Stimulated activated naive B cell treated with anti-CD40 and anti-IgM and Interleukin-4, amounts not matched to agents 10 μg/mL and 1 μg/mL and 100 μg/mL, for 72 hours (primary cell): ENCODE measurements around the gene SERPIND1.
A peak's percentile ranks its signal among the peaks of the same experiment; 100 is the strongest.

ENCODE experiments used
- ATAC-seq, 2 donors: fragments of 150-1000 bp; cut with Tn5 transposase; replicated peaks; 2 replicates each; pipeline ENCODE4 v1.10.0; 2021; ENCODE audit warnings: moderate library complexity in 1 of 2
- DNase-seq: peaks from one replicate; pipeline ENCODE4 v3.0.0; 2021
- H3K27ac Mint-ChIP-seq: one replicate; pipeline ENCODE4 v1.8.0; 2022; ENCODE audit warnings: mild to moderate bottlenecking, mixed read lengths
- H3K27me3 Mint-ChIP-seq, 2 donors: one replicate each; pipeline ENCODE4 v1.8.0; 2022; ENCODE audit warnings: mixed read lengths in 2 of 2
- H3K36me3 Mint-ChIP-seq, 2 donors: one replicate each; pipeline ENCODE4 v1.8.0; 2022; ENCODE audit warnings: mixed read lengths in 2 of 2, mild to moderate bottlenecking in 1 of 2
- H3K4me1 Mint-ChIP-seq, 2 donors: one replicate each; pipeline ENCODE4 v1.8.0; 2022; ENCODE audit warnings: mixed read lengths in 2 of 2, mild to moderate bottlenecking in 1 of 2
- H3K4me3 Mint-ChIP-seq, 2 donors: one replicate each; pipeline ENCODE4 v1.8.0; 2022; ENCODE audit warnings: mild to moderate bottlenecking in 2 of 2, mixed read lengths in 2 of 2, moderate library complexity in 1 of 2
- H3K9me3 Mint-ChIP-seq, 2 donors: one replicate each; pipeline ENCODE4 v1.8.0; 2022; ENCODE audit warnings: mixed read lengths in 2 of 2, mild to moderate bottlenecking in 1 of 2

Gene SERPIND1

DNA sequence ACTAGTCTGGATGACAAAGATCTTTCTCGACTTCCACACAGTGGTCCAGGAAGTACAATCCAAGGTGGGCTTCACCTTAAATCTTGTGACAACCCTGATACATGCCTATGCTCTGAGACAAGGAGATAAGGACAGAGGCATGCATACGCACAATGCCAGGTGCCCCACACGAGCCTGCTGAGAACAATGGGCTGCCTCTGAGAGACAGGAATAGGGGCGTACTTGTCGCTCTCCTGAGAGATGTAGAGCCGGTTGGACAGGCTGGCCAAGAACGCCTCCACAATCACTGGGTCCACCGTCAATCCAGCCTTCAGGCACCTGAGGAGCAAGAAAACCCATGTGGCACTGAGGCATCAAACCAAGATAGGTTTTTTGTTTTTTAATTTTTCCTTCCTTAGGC lies 25.5 kb downstream of the SERPIND1 start:
- Mint-ChIP-seq H3K36me3 (peaks cover 55 to 81% of the 10 kb centered on the region in 2 donors), H3K4me1 (peaks cover 0 to 12% of the 10 kb centered on the region in 2 donors), H3K4me3 (no peak overlapping the region), H3K9me3 (no peaks in the 10 kb centered on the region), H3K27me3 (no peaks in the 10 kb centered on the region), H3K27ac (no peak overlapping the region)
- DNase-seq (no peak), ATAC-seq (no peak)

DNA sequence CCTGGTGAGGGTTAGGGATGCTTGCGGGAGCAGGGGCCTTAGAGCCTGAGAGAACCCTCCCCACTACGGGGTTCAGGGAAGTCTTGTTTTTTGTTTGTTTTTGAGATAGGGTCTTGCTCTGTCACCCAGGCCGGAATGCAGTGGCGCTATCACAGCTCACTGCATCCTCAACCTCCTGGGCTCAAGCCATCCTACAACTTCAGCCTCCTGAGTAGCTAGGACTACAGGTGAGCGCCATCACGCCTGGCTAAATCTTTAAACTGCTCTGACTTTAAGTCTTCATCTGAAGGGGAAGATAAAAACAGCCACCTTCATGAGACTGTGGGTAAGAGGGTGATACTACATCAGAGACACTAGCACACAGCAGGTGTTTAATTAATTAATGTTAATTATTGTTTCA lies 28.5 kb downstream of the SERPIND1 start:
- Mint-ChIP-seq H3K4me1 (peaks cover 0 to 10% of the 10 kb centered on the region in 2 donors), H3K27me3 (no peaks in the 10 kb centered on the region), H3K4me3 (no peak overlapping the region), H3K36me3 (peaks cover 41 to 68% of the 10 kb centered on the region in 2 donors), H3K9me3 (no peaks in the 10 kb centered on the region), H3K27ac (no peak overlapping the region)
- ATAC-seq: no peak
- no peak for DNase-seq

DNA sequence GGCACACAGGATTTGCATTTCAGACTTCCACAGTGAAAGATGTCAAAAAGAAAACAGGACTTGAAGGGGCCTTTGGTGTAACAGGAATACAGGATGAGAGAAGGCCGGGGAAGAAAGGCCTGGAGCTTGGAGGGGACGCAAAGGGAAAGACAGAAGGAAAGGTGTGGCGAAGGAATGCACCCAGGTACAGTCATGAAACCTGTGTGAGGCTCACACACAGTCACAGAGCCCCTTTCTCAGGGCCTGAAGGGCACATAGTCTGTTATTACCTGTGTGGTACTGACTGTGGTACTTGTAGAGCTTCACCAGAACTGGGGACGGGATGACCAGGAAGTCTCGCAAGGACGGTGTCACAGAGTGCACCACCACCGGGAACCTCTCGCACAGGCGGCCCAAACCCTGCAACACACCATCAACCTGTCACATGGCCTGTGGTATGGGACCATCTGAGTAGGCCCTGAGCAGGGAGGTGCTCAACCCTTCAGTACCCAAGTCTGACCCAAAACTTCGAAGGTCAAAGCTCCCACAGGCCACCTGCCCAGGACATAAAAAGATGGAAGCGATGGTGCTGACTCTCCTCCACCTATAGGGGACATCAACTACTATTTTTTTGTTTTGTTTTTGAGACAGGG lies 29.1 kb downstream of the SERPIND1 start:
- no peak overlapping the region for H3K4me3 Mint-ChIP-seq
- DNase-seq (no peak), ATAC-seq (no peak)
- peaks cover 0 to 10% of the 10 kb centered on the region in 2 donors for H3K4me1 Mint-ChIP-seq
- no peaks in the 10 kb centered on the region for H3K9me3 Mint-ChIP-seq
- no peaks in the 10 kb centered on the region for H3K27me3 Mint-ChIP-seq
- H3K27ac Mint-ChIP-seq: peak overlapping the region; percentile 51
- peaks cover 45 to 69% of the 10 kb centered on the region in 2 donors for H3K36me3 Mint-ChIP-seq

DNA sequence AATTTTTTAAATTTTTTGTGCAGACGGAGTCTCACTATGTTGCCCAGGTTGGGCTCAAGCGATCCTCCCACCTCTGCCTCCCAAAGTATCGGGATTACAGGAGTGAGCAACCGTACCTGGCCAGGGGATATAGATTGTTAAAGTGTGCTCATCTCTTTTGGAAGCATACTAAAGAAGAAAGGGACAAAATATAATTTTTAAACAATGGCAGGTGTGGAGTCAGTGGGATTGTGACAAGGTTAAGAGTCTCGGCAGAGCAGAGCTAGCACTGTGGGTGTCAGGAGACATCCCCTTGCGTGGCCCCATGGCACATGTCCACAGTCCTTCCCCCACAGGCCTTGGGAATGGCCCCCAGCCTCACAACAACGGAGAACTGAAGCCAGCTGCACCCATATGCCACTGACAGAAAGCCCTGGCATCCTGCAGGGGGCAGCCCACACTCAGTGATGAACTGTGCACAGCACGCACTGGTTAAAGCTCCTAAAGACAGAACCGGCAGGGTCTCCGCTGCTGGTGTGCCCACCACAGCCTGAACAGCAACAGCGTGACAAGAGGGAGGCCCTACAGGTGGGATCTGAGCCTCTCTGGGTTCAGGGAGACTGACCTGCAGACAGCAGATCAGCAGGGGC lies 29.9 kb downstream of the SERPIND1 start:
- Mint-ChIP-seq H3K9me3 (no peaks in the 10 kb centered on the region), H3K4me3 (no peak overlapping the region), H3K4me1 (peaks cover 4 to 5% of the 10 kb centered on the region in 2 donors), H3K27ac (peak overlapping the region; percentile 51), H3K27me3 (no peaks in the 10 kb centered on the region), H3K36me3 (peaks cover 46 to 66% of the 10 kb centered on the region in 2 donors)
- ATAC-seq (no peak), DNase-seq (no peak)

DNA sequence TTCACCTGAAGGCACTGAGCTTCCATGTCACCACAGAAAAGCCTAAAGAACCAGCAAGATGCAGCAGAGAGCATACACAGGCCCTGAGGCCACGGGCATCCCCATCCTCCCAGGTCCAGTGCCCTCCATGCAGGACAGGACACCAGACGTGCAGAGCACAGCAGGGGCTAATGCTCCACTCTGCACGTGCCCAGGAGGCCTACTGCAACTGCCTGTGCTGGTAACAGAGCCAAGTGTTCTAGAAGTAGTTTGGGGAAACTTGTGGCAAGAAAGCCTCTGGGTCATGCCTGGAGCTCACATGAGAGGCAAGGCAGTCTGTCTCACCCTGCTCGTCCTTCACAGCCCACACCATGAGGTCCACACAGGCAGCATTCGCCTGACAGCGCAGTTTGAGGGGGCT lies 30.7 kb downstream of the SERPIND1 start:
- DNase-seq (no peak), ATAC-seq (no peak)
- H3K4me1 Mint-ChIP-seq: peaks cover 7 to 12% of the 10 kb centered on the region in 2 donors
- no peaks in the 10 kb centered on the region for H3K9me3 Mint-ChIP-seq
- no peak overlapping the region for H3K27ac Mint-ChIP-seq
- H3K4me3 Mint-ChIP-seq: no peak overlapping the region
- peaks cover 48 to 64% of the 10 kb centered on the region in 2 donors for H3K36me3 Mint-ChIP-seq
- no peaks in the 10 kb centered on the region for H3K27me3 Mint-ChIP-seq

DNA sequence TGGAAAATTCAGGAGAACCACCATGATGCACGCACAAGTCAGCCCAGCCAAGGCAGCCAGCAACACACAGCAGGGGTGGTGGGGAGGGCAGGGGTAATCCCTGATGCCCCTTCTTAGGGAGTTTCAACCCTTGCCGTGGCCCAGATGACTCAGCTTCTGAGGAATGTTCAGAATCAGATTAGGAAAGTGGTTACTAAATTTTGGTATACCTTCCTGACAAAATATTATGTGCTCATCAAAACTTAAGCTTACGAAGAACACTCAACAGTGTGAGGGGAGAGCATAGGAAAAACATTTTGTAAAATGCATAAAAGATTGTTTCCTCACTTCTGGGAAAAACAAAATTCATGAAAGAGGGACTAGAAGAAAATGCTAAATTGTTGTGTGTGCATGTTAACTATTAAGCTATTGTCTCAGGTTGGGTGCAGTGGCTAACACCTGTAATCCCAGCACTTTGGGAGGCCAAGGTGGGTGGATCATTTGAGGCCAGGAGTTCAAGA lies 32.1 kb downstream of the SERPIND1 start:
- Mint-ChIP-seq H3K36me3 (peaks cover 46 to 70% of the 10 kb centered on the region in 2 donors), H3K27me3 (no peaks in the 10 kb centered on the region), H3K27ac (no peak overlapping the region), H3K4me3 (no peak overlapping the region), H3K4me1 (peaks cover 9 to 13% of the 10 kb centered on the region in 2 donors), H3K9me3 (no peaks in the 10 kb centered on the region)
- DNase-seq (no peak), ATAC-seq (no peak)

DNA sequence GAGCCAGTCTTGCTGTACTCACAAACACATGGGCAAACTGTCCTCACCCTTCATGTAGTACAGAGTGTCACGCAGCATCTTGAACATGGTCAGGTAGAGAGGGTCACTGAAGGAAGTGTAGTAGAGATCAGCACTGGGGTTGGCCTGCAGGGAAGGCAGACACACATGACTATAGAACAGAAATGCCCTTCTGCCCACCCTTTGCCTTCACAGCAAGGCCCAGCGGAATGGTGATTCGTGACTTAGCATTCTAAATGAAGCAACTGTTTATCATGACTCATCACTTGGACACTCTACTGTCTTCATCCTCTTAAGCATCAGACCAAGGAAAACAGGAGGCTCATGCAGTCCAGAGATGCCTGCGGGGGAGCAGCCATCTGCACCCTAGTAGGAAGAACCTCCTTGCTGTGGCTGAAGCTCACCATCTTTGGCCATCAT lies 33.4 kb downstream of the SERPIND1 start:
- DNase-seq: no peak
- H3K27me3 Mint-ChIP-seq: no peaks in the 10 kb centered on the region
- H3K4me1 Mint-ChIP-seq: peaks cover 9 to 13% of the 10 kb centered on the region in 2 donors
- ATAC-seq: no peak
- H3K36me3 Mint-ChIP-seq: peaks cover 53 to 77% of the 10 kb centered on the region in 2 donors
- no peak overlapping the region for H3K27ac Mint-ChIP-seq
- no peaks in the 10 kb centered on the region for H3K9me3 Mint-ChIP-seq
- H3K4me3 Mint-ChIP-seq: no peak overlapping the region

DNA sequence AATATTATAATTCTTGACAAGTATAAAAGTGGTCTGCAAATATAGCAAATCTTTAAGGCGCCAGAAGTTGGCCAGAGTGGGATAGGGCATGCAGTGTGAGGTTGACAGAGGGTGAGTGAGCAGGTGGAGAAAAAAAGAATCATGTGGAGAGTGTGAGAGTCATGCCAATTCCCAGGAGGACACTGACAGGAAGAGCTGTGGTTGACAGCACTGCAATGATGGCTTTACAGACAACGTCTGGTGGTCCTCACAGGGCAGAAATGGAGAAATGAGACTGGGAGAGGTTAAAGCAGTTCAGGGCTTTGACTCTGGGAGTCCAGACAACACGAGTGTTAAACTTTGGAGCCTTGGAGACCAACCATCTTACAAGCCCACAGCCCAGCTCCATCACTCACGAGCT lies 34.9 kb downstream of the SERPIND1 start:
- DNase-seq (peak; percentile 11), ATAC-seq (peak; percentile 80 to 91)
- Mint-ChIP-seq H3K4me3 (no peak overlapping the region), H3K27ac (peak overlapping the region; percentile 2), H3K36me3 (peaks cover 53 to 77% of the 10 kb centered on the region in 2 donors), H3K27me3 (no peaks in the 10 kb centered on the region), H3K9me3 (no peaks in the 10 kb centered on the region), H3K4me1 (peaks cover 9 to 13% of the 10 kb centered on the region in 2 donors)

DNA sequence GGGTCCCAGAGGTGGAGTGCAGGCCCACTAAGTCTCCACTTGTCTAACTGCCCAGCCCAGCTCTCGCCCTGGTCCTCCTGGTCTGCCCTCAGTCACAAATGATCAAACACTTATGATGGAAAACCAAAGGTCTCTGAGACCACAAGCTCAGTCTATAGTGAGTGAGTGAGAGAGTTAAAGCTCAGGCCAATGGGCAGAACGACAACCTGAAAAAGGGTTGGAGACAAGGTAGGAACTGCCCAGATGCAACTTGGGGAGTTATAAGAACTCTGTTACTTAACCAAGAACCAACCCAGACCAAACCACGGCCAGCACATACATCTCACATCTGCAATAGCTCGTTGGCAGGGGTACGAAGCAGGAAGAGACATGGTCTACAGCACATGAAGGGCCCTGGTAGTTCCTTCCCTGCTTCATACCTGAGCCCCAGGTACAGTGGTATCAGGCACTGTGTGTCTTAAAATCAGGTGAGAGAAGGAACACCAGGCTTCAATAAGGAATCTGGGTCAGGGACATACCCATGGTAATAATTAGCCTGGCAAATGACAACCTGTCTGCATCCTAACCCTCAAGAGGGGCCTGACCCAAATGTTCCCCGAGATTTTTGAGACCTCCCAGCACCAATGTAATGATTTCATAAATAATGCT lies 35.7 kb downstream of the SERPIND1 start:
- H3K27ac Mint-ChIP-seq: no peak overlapping the region
- H3K9me3 Mint-ChIP-seq: no peaks in the 10 kb centered on the region
- no peak for DNase-seq
- no peaks in the 10 kb centered on the region for H3K27me3 Mint-ChIP-seq
- no peak overlapping the region for H3K4me3 Mint-ChIP-seq
- H3K4me1 Mint-ChIP-seq: peaks cover 9 to 13% of the 10 kb centered on the region in 2 donors
- peaks cover 49 to 73% of the 10 kb centered on the region in 2 donors for H3K36me3 Mint-ChIP-seq
- no peak for ATAC-seq

DNA sequence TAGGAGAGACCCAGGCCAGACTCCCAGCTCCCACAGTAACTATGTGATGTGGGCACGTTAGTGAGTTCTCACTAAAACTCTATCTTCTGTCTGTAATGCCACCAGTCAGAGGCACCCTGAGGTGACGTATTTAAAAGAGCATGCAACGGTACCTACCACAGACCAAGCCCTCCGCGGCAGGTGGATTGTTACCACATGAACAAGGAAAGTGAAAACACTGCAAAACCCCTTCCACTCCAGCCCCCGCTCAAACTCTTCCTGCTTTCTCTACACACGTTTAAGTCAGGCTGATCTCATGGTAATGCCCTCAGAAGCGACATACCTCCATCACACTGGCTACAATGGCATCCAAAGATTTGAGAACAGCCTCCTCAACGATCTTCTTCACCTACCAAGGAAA lies 36.7 kb downstream of the SERPIND1 start:
- Mint-ChIP-seq H3K4me1 (peaks cover 9 to 13% of the 10 kb centered on the region in 2 donors), H3K27ac (no peak overlapping the region), H3K27me3 (no peaks in the 10 kb centered on the region), H3K4me3 (no peak overlapping the region), H3K9me3 (no peaks in the 10 kb centered on the region), H3K36me3 (peaks cover 48 to 72% of the 10 kb centered on the region in 2 donors)
- ATAC-seq (no peak), DNase-seq (no peak)

DNA sequence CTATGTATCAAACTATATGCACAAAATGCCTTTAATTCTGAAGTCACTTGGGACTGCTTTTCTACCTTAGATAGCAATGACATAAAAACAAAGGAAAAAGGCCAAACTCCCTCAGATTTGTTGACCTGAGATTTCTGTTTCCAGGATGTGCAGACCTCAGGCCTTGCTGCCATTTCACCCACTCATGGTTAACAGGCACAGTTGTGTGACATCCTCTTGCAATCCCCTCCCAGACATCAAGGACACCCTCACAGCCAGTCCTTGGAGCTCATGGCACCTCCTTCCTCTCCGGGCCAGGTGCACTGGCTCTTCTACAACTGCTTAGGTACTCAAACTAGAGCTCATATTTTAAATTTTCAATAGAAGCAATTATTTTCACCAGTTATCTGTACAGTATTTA lies 37.3 kb downstream of the SERPIND1 start:
- ATAC-seq (no peak), DNase-seq (no peak)
- Mint-ChIP-seq H3K4me1 (peaks cover 9 to 13% of the 10 kb centered on the region in 2 donors), H3K27ac (no peak overlapping the region), H3K9me3 (no peaks in the 10 kb centered on the region), H3K27me3 (no peaks in the 10 kb centered on the region), H3K4me3 (no peak overlapping the region), H3K36me3 (peaks cover 52 to 70% of the 10 kb centered on the region in 2 donors)

DNA sequence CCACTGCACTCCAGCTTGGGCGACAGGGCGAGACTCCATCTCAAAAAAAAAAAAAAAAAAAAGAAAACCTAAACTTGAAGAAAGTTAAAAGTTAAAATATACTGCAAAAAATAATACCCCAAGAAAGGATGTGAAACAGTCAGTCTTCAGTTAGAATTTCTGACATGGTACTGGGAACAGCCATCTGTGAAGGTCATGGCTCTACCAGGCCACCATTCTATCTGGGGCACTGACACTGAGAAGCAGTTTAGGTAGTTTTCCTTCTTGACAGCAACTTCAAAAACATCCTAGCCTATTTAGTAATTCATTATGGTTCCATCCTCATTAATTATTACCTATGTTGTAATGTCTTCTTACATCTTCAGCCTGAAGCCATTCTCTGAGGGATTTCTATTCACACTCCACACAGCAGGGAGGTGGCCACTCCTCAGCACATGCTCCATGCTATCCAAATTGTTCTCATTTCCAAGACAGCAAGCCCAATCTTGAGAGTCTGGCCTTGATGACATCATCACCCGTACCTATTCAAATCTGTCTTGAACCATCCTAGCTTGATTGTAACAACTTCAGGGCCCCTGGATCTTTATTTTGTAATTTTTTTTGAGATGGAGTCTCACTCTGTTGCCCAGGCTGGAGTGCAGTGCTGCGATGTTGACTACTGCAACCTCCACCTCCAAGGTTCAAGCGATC lies 38.2 kb downstream of the SERPIND1 start:
- H3K36me3 Mint-ChIP-seq: peaks cover 57 to 77% of the 10 kb centered on the region in 2 donors
- H3K9me3 Mint-ChIP-seq: no peaks in the 10 kb centered on the region
- H3K27me3 Mint-ChIP-seq: no peaks in the 10 kb centered on the region
- ATAC-seq: peak; percentile 39 to 55
- H3K27ac Mint-ChIP-seq: no peak overlapping the region
- no peak for DNase-seq
- H3K4me1 Mint-ChIP-seq: peaks cover 9 to 13% of the 10 kb centered on the region in 2 donors
- H3K4me3 Mint-ChIP-seq: no peak overlapping the region

DNA sequence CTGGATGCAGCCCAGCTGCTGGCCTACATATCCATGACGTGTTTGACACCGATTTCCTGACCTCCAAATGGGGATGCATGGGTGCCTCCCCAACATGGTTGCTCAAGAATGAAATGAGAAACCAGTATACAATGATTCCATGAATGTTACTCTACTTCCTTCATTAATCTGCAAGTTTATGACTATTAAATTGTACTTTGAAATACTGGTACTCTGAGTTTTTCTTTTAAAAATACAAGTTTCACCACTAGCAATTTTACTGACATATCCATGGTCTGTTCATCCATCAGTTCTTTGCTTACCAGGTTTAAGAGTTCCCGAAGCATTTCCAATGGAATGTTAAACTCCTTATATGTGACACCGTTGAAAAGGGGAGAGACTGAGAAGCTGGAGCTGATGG lies 39.1 kb downstream of the SERPIND1 start:
- peaks cover 9 to 13% of the 10 kb centered on the region in 2 donors for H3K4me1 Mint-ChIP-seq
- H3K36me3 Mint-ChIP-seq: peaks cover 53 to 74% of the 10 kb centered on the region in 2 donors
- no peak for ATAC-seq
- DNase-seq: no peak
- no peaks in the 10 kb centered on the region for H3K9me3 Mint-ChIP-seq
- H3K27ac Mint-ChIP-seq: no peak overlapping the region
- no peak overlapping the region for H3K4me3 Mint-ChIP-seq
- H3K27me3 Mint-ChIP-seq: no peaks in the 10 kb centered on the region

DNA sequence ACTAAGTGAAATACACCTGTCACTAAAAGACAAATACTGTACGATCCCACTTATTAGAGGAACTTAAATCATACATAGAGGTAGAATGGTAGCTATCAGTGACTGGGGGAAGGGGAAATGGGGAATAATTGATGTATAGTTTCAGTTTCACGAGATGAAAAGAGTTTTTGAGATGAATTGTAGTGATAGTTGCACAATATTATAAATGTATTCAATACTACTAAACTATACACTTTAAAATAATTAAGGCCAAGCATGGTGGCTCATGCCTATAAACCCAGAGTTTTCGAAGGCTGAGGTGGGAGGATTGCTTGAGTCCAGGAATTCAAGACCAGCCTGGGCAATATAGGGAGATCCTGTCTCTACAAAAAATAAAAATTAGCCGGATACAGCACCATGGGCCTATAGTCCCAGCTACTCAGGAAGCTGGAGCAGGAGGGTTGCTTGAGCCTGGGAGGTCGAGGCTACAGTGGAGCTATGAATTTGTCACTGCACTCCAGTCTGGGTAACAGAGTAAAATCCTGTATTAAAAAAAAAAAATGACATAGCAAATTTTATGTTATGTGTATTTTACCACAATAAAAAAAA lies 40.4 kb downstream of the SERPIND1 start:
- Mint-ChIP-seq H3K36me3 (peaks cover 55 to 77% of the 10 kb centered on the region in 2 donors), H3K4me3 (no peak overlapping the region), H3K9me3 (no peaks in the 10 kb centered on the region), H3K27ac (no peak overlapping the region), H3K27me3 (no peaks in the 10 kb centered on the region), H3K4me1 (peaks cover 4 to 5% of the 10 kb centered on the region in 2 donors)
- DNase-seq (no peak), ATAC-seq (no peak)
